NCI-H1436 treated with DMSO at 0.1 percent for 48 hours (cell line): Measurements from ENCODE around the gene RBM28.

Experiments
- DNase-seq: peaks from one replicate; lab custom pipeline; 2025; lab: John Stamatoyannopoulos, UW

RBM28 gene

DNA sequence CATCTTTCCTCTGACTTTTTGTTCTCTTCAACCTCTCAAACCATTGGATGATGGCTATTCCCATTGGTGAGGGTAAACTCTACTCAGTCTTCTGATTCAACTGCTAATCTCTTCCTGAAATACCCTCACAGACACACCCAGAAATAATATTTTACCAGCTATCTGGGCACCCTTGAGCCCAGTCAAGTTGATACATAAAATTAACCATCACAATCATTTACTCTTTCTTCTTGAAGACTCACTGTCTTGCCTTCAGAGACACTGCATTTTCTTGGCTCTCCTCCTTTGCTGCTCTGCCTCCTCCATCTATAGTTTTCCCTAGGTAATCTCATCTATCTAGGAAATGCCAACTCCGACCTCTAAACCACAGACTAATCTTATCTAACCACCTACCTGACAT is 30.3 kb upstream of the RBM28 start:
- no peak for DNase-seq

DNA sequence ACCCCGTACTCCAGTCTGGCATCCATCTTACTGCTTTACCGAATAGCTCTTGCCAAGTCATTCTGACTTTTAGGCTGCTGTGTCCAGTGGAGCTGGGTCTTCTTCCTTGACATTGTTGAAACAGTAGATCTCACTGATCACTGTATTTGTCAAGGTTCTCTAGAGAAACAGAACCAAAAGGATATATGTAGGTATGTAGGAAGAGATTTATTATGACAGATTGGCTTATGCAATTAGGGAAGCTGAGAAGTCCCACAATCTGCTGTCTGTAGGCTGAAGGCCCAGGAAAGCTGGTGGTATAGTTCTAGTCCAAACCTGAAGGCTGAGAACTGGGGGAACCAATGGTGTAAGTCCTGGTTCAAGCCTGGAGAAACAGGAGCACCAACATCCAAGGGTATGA is 29.9 kb upstream of the RBM28 start:
- DNase-seq, result no peak

DNA sequence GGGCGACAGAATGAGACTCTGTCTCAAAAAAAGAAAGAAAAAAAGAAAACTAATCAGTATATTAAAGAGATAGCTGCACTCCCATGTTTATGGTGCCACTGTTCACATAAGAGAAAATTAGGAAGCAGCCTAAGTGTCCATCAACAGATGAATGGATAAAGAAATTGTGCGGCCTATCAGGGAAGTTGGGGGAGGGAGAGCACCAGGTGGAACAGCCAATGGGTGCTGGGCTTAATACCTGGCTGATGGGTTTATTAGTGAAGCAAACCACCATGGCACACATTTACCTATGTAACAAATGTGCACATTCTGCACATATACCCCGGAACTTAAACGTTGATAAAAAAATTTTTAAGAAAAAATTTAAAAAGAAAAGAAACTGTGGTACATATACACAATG is 26.8 kb upstream of the RBM28 start:
- DNase-seq, result no peak

DNA sequence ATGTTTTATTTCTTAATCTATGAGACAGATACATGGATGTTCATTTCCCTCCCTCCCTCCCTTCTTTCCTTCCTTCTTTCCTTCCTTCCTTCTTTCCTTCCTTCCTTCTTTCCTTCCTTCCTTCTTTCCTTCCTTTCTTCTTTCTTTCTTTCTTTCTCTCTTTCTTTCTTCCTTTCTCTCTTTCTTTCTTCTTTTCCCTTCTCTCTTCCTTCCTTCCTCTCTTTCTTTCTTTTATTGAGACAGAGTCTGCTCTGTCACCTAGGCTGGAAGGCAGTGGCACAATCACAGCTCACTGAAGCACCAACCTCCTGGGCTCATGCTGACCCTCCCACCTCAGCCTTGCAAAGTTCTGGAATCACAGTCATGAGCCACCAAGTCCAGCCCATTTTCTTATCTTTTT is 23.3 kb upstream of the RBM28 start:
- DNase-seq, result no peak

DNA sequence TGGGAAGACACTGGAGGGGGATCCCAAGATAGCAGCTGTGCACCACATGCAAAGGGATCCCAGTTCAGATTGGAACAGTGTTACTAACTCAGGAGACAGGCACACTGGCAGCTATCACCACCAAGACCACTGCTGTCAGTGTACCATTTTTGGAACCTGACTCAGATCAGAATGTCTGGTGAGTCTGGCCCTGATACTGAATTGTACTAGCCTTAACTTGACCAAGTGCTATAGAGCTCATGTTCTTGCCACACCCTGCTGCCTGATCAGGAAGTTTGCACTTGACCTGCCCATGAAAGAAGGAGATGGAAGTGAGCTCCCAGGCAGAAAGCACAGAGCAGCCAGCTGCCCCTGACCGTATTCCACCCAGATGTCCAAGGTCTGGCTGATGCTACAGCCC is 22.6 kb upstream of the RBM28 start:
- DNase-seq, result no peak

DNA sequence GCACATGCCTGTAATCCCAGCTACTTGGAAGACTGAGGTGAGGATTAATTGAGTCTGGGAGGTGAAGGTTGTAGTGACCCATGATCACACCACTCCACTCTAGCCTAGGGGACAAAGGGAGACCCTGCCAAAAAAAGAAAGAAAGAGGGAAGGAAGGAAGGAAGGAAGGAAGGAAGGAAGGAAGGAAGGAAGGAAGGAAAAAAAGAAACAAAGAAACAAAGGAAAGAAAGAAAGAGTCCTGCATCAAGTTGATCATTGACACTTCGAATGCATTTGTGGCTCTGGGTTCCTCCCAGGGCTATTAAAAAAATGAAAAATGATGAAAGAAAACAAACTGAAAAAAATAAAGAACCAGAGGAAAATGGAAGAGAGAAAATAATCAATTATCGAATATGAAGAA is 21.7 kb upstream of the RBM28 start:
- no peak for DNase-seq

DNA sequence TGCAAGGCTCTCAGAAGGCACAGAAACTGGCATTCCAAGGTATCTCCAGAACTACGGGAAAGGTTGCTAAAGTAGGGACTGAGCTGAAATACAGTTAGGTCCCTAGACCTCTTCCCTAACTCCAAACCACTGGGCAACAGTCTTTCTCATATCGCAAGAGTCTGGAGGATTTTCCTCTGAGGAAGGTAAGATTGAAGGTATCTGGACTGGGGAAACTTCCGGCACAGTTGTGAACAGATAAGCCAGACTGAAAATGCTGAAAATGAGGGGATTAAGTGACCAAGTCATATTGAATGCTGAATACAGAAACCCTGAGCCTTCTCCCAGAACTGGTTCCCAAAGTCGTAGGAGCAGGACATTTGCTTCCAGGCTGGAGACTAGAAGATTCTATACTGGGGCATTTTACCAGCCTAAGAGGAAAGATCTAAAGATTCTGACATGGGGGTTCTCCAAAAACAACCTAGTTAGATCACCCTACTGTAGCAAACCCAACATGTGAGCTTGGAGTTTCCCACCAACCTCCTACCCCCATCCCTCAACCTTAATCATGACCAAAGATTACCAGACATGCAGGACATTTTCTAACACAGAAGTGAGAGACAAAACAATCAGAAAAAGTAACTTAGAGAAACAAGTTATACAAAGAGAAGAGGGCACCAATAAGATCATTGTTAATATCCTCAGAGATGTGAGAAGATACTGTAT is 20.6 kb upstream of the RBM28 start:
- DNase-seq, result no peak

DNA sequence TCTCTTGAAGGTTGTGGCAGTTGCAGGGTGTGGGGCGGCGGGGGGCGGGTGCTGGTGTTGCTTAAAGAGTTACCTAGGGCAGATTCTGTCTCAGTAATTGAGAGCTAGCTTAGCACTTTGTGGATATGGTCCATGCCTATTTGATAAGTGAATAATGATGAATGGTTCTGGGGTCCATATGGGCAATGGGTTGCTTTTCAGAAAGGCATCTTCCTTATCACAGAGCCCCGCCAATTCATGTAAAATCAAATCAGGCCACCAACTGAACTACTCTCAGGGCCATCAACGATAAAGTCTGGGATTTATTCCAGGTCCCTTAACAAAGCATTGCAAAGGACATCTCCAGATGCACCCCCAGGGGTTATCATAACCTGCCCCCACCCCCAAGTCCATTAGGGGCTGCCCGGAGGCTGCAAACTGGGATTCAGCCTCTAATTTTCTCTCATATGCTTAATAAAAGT is 19.6 kb upstream of the RBM28 start:
- no peak for DNase-seq

DNA sequence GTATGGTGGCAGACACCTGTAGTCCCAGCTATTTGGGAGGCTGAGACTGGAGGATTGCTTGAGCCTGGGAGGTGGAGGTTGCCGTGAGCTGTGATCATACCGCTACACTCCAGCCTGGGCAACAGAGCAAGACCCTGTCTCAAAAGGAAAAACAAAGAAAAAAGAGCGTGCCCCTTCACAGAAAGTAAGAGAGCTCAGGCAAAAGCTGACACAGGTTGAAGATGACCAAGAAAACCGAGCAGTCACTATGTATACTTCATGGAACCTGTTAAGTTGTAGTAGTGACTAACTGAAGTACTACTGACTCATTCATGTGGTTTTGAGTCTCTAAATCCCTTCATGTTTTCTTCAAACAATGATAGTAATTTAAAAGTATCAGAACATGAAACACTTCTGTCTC is 19.0 kb upstream of the RBM28 start:
- no peak for DNase-seq

DNA sequence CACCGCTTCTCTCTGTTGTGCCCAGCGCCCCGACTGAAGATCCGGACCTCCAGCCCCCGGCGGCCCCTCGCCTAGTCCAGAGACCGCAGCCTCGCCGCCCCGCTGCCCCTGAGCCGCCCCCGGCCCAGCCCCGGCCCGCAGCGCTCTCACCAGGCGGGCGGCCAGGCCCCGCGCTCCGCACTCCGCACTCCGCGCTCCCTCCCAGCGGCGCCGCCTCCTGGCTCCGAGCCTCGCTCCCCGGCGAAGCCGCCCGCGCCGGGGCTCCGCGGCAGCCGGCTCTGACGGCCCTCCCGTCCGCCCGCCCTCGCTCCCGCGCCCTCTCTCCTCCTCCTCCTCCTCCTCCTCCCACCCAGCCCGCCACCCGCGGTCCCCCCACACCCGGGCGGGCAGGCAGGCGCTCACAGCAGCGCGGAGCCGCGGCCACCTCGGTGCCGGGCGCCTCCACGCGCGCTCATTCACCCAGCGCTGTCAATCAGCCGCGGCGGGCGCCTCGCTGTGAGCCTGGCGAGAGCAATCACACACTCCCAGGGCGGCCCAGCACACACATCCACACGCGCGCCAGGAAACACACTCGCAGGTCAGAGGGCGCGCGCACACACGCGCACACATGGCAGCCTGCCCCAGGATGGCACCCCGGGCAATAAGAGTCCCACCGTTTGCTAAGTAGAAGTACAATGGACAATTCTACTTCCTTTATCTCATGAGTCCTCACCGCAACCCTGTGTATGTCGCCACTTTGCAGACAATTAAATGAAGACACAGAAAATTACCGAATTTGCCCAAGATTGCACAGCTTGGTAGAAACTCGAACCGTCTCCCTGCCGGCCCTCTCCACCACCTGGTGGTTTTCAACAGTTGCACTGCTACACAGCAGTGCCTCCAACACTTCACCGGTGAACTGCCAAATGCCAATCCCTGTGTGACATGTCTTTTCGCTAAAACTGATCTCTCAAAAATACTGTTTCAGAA is 18.0 kb upstream of the RBM28 start, which contains the start of gene PRRT4:
TSS of gene PRRT4 (minus strand) at position 280 of the 969 bp plus-strand sequence.
- no peak for DNase-seq

DNA sequence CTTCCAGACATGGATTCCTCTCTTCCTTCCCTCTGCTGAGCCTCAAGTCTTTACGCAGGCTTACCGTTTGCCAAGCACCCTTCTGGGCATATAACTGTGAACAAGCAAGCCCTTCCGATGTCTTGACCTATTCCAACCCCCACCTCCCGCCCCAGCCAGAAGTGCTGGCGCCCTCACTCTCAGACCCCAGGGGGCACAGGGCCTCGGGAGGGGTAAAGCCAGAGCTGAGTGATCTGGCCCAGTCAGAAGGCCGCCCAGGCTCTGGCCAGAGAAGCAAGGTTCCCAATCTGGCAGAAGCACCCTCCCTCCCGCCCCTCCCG is 16.6 kb upstream of the RBM28 start:
- DNase-seq, result no peak

DNA sequence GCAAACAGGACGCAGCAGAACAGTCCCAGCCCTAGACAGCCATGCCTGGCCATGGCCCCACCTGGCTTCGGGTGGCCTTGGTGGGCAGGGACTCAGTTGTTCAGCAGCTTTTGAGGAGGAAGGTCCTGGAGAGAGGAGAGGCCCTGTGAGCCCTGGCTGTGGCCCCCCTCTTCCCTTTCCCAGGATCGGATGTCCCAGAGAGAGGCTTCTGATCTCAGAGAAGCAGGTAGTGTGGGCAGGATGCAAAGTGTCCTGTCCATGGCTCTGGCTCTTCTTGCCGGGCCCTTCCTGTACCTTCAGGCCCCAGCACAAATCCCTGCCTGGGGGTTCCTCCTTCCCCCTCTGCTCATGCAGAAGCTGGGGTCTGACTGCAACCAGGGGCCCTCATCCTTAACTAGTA is 16.2 kb upstream of the RBM28 start:
- no peak for DNase-seq

DNA sequence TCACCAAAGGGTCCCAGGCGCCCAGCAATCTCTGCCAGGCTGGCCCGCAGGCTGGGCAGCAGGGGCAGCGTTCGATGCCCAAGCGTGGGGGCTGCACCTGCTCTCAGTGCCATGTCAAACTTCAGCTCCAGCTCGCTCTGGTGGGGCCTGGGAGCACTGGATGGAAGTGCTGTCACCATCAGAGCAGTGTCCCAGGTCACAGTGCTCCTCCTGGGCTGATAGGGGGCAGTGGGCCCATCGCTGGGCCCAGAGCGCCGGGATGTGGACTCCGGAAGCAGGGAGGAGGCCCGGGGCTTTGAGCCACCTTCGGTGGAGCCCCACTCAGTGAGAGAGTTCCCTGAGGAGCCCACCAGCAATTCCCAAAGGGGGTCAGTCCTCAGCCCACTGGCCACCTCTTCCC is 15.6 kb upstream of the RBM28 start:
- DNase-seq, result no peak

DNA sequence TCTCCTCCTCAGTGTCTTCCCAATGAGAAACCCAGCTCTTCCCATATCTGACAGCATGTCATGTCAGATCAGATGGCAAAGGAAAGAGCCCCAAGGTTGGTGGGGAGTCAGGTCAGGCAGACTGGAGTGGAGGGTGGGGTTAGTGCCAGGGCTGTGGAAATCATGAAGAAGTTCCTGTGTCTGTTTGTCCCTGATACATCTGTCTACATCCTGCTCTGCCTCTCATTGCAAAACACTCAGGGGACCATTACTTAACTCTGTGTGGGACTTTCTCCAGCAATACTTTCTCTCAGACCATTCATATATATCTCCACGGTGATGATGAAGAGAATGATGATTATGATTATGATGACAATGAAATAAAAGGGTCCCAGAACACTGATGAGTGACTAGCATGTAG is 14.5 kb upstream of the RBM28 start:
- DNase-seq, result no peak

DNA sequence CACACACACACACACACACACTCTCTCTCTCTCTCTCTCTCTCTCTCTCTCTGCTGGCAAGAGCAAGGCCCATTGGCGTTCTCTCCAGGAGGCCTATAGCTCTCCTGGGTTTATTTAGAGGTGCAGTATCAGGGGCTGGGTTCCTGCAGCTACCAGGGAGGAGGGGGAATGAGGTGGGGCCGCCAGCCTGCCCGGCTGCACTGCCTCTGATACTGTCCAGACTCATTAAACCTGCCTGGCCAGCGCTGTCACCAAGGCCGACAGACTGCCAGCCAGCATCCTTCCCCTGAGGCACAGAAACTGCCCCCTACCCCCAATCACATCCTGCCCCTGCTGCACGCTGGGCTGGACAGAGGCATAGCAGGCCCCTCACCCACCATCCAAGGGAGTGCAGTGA is 13.5 kb upstream of the RBM28 start:
- no peak for DNase-seq

DNA sequence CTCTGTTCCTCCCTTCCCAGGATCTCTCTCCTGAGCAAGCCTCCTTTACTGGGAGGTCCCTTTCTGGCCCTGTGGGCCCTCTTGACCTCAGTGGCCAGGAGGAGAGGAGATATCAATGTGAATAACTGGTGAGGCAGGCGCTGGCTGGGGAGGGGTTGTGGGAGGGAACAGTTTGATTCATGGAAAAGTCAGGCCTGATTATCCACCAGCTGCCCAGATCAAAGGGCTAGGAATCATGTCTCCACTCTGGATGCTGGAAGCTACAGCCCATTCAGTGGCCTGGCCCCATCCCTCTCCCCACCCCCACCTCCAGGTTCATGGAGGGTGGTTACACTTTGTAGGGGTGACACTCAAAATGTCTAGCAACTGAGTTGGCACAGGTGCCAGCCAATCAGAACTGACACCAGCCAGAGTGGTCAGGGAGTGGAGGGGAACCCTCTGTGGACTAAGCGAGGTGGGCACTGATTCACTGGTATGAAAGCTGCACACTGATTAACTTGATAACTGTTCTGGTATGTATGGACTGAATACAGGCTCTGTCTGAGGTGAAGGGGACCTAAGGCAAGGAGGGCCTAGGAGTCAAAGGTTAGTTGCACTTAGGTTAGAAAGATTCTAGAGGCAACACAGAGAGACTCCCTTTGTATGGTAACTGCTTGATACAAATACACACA is 13.0 kb upstream of the RBM28 start:
- no peak for DNase-seq

DNA sequence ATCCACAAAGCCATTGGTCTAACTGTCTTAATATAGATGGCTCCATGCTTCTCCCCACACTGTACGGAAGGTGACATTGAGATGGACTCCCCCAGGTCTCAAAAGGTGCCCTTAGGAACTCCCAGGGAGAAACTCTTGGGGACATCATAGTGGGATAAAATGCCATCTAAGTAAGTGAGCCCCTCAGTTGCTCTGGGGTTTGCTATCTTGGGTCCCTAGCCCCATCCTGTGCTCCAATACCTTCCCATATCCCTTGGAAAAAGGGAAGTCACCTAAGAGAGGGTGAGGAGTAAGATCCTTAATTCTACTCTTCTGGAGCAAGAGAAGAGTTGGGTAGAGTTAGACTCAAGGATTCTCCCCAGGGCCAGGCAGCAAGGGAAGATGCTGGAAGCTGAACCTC is 9.9 kb upstream of the RBM28 start:
- no peak for DNase-seq

DNA sequence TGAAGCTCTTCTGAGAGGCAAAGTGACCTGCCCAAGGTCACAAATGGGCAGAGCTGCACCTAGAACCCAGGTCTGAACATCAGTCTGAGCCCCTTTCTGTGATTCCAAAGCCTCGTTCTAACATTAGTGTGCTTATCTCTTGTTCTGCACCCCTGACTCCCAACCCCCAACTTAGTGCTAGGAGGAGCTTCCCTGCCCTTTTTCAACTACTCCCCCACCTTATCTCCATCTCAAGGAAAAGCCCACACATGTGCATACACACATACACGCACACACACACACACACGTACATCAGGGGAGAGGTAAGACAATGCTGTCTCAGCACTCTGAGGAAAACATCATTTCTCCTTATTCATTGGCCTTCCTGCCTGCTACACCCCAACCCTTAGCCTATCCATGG is 9.5 kb upstream of the RBM28 start:
- DNase-seq, result no peak

DNA sequence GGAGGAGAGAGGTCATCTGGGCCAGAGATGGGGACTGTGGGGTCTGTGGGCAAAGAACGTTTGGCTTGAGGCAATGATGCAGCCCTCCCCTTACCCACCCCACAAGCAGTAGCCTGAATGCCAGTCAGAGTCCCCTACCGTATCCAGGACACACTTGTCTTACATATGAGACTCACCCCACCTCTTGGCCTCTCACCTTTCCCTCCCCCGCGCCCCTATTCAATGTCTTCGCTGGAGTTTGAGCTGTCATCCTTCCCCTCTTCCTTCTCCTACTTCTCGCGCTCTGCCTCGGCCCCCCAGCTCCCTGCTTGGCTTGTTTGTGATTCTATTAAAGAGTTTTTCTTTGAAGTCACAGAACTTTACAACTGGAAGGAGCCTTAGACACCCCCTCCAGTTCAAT is 8.9 kb upstream of the RBM28 start:
- DNase-seq, result no peak

DNA sequence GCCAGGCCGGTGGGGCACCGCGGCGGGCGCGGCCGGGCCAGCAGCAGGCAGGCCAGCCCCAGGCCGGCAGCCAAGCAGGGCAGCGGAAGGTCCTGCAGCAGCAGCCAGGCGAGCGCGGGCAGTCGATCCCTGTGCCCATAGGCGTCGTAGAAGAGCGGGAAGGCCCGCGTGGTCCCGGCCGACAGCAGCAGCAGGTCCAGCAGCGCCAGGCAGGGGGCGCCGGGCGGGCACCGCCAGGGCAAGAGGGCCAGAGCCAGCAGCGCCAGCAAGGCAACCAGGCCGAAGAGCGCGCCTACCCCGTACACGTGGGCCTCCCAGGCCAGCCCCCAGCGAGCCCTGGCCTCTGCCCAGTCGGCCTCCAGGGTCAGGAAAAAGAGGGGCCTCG is 8.4 kb upstream of the RBM28 start:
- no peak for DNase-seq

DNA sequence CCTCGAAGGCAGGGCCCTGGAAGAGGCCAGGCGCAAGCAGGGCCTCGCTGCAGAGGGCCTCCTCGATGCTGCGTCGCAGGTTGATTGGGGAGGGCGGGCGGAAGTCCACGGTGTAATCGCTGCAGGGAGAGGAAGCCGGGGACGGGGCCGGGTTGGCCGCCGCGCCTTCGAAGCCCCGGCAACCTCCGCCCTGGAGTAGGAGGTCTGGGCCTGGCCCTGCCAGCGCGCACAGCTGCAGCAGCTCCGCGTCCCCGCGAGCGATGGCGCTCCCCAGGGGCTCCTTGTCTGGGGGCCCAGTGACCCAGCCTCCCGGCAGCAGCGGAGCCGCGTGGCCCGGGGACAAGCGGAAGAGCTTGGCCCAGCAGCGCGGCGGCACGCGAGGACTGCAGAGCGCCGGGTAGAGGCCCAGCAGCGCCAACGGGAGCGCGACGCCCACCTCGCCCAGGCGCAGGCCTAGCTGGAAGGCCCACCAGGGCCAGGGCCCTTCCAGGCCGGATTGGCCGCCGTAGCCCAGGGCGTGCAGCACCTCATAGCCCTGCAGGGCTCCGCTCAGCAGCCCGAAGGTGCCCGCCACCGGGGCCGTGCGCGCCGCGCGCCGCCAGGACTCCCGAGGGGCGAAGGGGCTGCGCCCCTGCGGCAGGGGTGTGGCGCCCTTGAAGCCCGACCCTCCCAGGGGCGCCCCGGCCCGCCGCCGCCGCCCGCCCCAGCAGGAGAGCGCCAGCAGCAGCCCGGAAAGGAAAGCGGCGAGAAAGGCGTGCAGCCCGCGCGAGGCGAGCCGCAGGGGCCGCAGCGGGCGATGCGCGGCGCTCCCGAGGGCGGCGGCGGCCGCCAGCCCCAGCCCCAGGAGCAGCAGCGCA is 7.8 kb upstream of the RBM28 start:
- DNase-seq, result no peak

DNA sequence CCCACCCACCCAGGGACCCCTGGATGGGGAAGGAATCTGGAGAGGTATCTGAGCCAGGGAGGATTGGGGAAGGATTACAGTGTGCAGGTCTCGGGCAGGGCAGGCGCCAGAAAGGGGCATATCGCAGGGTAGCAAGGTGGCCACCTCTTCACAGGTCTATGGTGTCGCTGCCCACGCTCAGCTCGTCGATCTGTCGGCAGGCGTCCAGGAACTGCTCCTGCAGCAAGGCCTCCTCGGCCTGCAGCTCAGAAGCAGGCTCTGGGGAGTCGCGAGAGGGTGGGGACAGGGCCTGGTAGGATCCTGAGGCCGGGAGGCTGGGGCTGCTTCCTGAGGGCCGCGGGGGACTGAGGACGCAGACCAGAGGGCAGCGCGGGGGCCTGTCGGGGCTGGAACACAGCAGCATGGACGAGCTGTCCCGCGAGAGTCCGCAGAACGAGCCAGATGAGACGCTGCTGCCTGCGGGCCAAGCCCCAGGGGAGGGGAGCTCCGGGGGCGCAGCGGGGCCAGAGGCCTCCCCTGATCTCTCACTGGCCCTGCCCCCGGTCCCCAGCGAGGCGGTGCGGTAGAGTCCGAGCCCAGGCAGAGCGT is 7.1 kb upstream of the RBM28 start:
- DNase-seq, result no peak
